ENCODE data around the gene PARL. TPM values are rescaled to one million over a fixed set of nuclear protein-coding genes. Genes with fewer than 3 reads are reported as not detected.

PARL gene
- polyA plus RNA-seq, 1 experiment = 46.2 TPM

DNA sequence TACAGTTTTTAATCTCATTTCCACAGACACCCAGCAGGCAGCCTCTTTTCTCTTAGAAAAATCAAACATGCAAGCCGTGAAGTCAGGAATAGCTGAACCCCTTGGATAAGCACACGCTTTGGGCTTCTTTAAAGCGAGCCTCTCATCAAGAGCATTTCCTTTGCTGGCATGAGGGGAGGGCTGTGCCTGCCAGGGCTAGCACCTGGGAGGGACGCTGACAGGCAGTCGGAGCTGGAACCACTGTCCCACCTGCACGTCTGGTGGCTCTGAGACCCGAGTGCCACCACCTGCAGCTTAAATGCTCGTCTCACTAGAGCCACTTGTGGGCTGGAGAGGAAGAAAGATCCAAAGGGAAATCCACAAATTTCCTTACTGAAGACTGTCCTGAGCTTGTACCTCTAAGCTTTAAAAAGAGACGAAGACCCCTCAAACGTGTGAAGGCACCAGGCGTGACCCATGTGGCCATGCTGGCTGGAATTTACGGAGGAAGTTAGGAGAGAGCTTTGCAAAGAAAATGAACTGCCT, 68.7 kb downstream of the PARL start:
- Histone ChIP-seq H3K9me3 (ENCODE audit: control insufficient read depth, insufficient read depth, low read length) (no peaks in the 10 kb centered on the region; the same call in 1 of the 2 replicates), H3K27me3 (ENCODE audit: control insufficient read depth, insufficient read depth, low read length) (no peaks in the 10 kb centered on the region), H3K4me3 (ENCODE audit: low read depth, low read length) (no peak overlapping the region), H3K27ac (ENCODE audit: low read depth, low read length) (no peak overlapping the region)
- POLR2A ChIA-PET = interaction anchor here (0.7 kb wide), 1 partner anchor 21 kb away, joined by 3 read pairs; no protein-coding TSS in a partner anchor
- CTCF ChIA-PET = interaction anchor here (1.4 to 1.9 kb wide), 2 partner anchors 10 to 68 kb away, joined by 4 read pairs; partner anchors contain the start of gene PARL
- TF ChIP-seq CTCF (IDR thresholded peaks at IDR 0.05; ENCODE audit: low read depth, low read length) = no peak
- DNase-seq (ENCODE audit: low read depth, low spot score) = no peak

- no peaks in the 10 kb centered on the region for H3K27me3 ChIP-seq (ENCODE audit: control insufficient read depth, insufficient read depth, low read length)
- no peak overlapping the region for H3K27ac ChIP-seq (ENCODE audit: low read depth, low read length)
- no peak for TF ChIP-seq CTCF (IDR thresholded peaks at IDR 0.05; ENCODE audit: low read depth, low read length)
- H3K9me3 ChIP-seq (ENCODE audit: control insufficient read depth, insufficient read depth, low read length) = no peaks in the 10 kb centered on the region; the same call in 1 of the 2 replicates
- ChIA-PET CTCF (interaction anchor here (1.4 to 1.9 kb wide), 2 partner anchors 11 to 69 kb away, joined by 4 read pairs; partner anchors contain the start of gene PARL), POLR2A (interaction anchor here (0.7 kb wide), 1 partner anchor 9 kb away, joined by 3 read pairs; no protein-coding TSS in a partner anchor)
- H3K4me3 ChIP-seq (ENCODE audit: low read depth, low read length) = no peak overlapping the region
- DNase-seq (ENCODE audit: low read depth, low spot score) = no peak
These were observed 69.1 kb downstream of the PARL start for GRCh38 chr3:183815563-183815940.

DNA sequence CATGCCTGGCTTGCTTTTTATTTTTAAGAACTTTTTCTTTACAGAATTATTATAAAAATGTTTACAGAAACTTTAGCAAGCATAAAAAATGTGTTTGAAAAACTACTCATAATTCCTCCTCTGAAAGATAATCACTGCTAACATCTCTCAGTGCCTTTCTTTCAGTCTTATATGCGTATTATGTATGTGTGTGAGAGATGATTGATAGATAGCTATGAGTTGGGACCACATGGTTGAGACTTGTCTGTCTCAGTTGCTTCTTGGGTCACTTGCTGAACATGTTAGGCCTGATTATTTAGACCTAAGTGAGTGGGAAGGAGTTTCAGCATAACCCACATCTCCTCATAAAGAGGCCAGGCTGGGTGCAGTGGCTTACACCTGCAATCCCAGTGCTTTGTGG, 70.4 kb downstream of the PARL start:
- Histone ChIP-seq H3K9me3 (ENCODE audit: control insufficient read depth, insufficient read depth, low read length) (no peaks in the 10 kb centered on the region; the same call in 1 of the 2 replicates), H3K4me3 (ENCODE audit: low read depth, low read length) (no peak overlapping the region), H3K27ac (ENCODE audit: low read depth, low read length) (no peak overlapping the region), H3K27me3 (ENCODE audit: control insufficient read depth, insufficient read depth, low read length) (no peaks in the 10 kb centered on the region)
- no peak for DNase-seq (ENCODE audit: low read depth, low spot score)
- ChIA-PET CTCF (interaction anchor here (0.7 to 1.0 kb wide), 2 partner anchors 12 to 56 kb away, joined by 3 to 4 read pairs; no protein-coding TSS in a partner anchor), POLR2A (no interaction called here)
- TF ChIP-seq CTCF (IDR thresholded peaks at IDR 0.05; ENCODE audit: low read depth, low read length) = no peak

GRCh38 chr3:183812761-183813445, 71.8 kb downstream of the PARL start:
- CTCF ChIA-PET = interaction anchor here (0.7 kb wide), 1 partner anchor 8 kb away, joined by 4 read pairs; no protein-coding TSS in a partner anchor
- no peaks in the 10 kb centered on the region; the same call in 1 of the 2 replicates for H3K9me3 ChIP-seq (ENCODE audit: control insufficient read depth, insufficient read depth, low read length)
- no peaks in the 10 kb centered on the region for H3K27me3 ChIP-seq (ENCODE audit: control insufficient read depth, insufficient read depth, low read length)
- H3K27ac ChIP-seq (ENCODE audit: low read depth, low read length) = peak overlapping the region; percentile 0
- POLR2A ChIA-PET = no interaction called here
- H3K4me3 ChIP-seq (ENCODE audit: low read depth, low read length) = no peak overlapping the region
- no peak for TF ChIP-seq CTCF (IDR thresholded peaks at IDR 0.05; ENCODE audit: low read depth, low read length)
- no peak for DNase-seq (ENCODE audit: low read depth, low spot score)

DNA sequence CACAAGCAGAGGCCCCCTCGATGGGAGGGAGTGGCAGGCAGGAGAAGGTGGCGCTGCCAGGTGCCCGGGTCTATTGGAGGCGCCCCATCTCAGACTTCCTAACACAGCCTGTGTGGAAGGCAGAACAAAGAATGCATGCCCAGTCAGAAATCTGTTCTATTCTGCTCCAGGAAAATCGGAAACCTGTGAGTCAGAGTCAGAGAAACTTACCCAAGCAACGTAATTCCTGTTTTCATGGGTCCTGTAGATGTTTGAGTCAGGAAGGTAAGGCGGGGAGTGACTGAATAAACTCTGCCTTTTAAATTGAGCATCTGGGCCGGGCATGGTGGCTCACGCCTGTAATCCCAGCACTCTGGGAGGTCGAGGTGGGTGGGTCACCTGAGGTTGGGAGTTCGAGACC, 73.0 kb downstream of the PARL start:
- no peak overlapping the region for H3K4me3 ChIP-seq (ENCODE audit: low read depth, low read length)
- CTCF ChIA-PET = no interaction called here
- H3K9me3 ChIP-seq (ENCODE audit: control insufficient read depth, insufficient read depth, low read length) = no peaks in the 10 kb centered on the region
- POLR2A ChIA-PET = no interaction called here
- no peak for DNase-seq (ENCODE audit: low read depth, low spot score)
- no peak for TF ChIP-seq CTCF (IDR thresholded peaks at IDR 0.05; ENCODE audit: low read depth, low read length)
- H3K27ac ChIP-seq (ENCODE audit: low read depth, low read length) = no peak overlapping the region
- H3K27me3 ChIP-seq (ENCODE audit: control insufficient read depth, insufficient read depth, low read length) = no peaks in the 10 kb centered on the region
